AG20443 (cell line): ENCODE results near the gene SRGAP1.

Source experiments
- DNase-seq: peaks from one replicate; pipeline ENCODE4 v3.0.0; 2012; ENCODE audit warnings: low spot score, mixed read lengths

Gene SRGAP1

GRCh38 chr12:63907561-63907960 is 63.1 kb downstream of the SRGAP1 start:
- no peak for DNase-seq

- no peak for DNase-seq
These were observed 65.2 kb downstream of the SRGAP1 start for GRCh38 chr12:63909746-63910145.

GRCh38 chr12:63911341-63911740 is 66.8 kb downstream of the SRGAP1 start:
- DNase-seq: no peak

GRCh38 chr12:63912651-63913050 is 68.2 kb downstream of the SRGAP1 start:
- no peak for DNase-seq

GRCh38 chr12:63913929-63914328 is 69.4 kb downstream of the SRGAP1 start:
- DNase-seq: no peak

- DNase-seq: peak; percentile 65
These were observed 70.8 kb downstream of the SRGAP1 start for GRCh38 chr12:63915105-63915800.

- DNase-seq: no peak
These were observed 72.3 kb downstream of the SRGAP1 start for GRCh38 chr12:63916561-63917476.

GRCh38 chr12:63917477-63917862 is 73.0 kb downstream of the SRGAP1 start:
- no peak for DNase-seq

DNA sequence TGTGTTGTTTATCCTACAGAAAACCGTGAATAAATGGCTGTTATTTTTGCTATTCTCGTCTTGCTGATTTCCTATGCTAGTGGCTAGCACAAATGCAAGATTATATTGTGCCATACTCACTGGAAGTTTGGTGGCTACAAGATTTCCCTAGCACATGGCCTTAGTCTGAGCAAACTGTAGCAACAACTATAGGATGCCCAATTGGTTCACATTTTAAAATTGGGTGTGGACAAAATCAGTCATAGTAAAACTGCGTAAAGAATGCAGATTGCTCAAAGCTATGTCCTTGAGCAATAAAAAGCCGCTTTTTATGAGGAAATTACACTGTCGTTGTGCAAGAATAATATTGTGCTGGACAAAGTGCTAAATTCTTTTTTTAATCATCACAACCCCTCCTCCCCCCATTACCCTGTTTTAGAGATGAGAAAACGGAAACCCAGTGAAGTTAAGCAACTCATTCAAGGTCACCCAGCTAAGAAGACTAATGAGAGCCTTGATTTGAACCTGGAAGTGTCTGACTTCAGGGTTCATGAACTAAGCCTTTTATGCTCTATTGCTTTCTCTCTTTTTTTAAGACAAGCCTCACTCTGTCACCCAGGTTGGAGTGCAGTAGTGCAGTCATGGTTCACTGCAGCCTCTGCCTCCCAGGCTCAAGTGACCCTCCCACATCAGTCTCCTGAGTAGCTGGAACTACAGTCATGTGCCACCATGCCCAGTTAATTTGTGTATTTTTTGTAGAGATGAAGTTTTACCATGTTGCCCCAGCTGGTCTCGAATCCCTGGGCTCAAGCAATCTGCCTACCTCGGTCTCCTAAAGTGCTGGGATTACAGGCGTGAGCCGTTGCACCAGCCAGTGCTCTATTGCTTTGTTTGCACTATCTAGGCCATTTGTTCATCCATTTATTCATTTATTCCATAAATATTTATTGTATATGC is 73.6 kb downstream of the SRGAP1 start:
- peak; percentile 78 for DNase-seq

DNA sequence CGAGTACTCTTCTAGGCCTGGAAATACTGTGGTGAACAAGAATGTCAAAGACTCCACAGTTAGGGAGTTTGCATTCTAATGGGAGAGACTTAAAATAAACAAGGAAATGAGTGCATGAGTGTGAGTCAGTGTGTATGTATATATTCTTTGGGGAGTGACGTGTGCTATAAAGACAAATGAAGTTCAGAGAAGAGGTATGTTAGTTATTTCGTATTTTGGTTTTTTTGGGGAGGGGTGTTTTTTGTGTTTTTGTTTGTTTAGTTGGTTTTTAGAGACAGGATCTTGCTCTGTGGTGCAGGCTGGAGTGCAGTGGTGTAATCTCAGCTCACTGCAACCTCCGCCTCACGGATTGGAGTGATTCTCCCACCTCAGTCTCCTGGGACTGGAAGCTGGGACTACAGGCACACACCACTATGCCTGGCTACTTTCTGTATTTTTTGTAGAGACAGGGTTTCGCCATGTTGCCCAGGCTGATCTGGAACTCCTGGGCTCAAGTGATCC is 74.3 kb downstream of the SRGAP1 start:
- no peak for DNase-seq

- DNase-seq: no peak
These were observed 75.3 kb downstream of the SRGAP1 start for GRCh38 chr12:63919756-63920155.

DNA sequence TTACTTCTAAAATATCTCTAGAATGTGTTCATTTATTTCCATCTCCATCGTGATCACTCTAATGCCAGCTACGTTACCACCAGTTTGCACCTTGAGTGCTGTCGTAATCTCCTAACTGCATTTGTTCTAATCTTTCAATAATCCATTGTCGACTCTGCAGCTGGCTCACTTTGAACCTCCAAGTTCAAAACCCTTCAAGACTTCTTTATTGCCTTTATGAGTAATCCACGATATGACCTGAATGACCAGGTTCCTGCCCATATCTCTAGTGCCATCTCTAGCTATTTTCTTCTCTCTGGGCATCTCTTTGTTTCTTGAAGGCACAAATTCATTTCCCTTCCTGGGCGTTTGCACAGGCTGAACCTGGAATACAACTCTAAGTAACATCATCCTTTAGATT is 76.7 kb downstream of the SRGAP1 start:
- DNase-seq: no peak

DNA sequence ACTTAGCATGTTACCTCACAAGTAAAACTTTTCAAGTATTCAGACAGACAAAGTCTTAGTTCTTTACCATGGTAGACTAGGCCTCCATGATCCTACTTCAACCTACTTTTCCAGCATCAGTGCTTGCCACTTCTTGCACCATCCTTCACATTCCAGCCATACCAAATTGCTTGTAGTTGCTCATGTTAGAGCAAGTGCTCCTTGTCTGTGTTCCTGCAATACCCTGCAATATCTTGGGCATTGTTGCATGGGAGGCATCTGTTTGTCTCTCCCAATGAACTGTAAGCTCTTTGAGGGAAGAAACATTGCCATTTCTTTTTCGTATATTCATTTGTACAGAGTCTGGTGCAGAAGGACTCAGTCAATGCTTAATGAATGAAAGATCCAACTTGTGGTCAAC is 78.0 kb downstream of the SRGAP1 start:
- DNase-seq: peak; percentile 53

- no peak for DNase-seq
These were observed 80.3 kb downstream of the SRGAP1 start for GRCh38 chr12:63924781-63925180.

GRCh38 chr12:63927511-63927910 is 83.0 kb downstream of the SRGAP1 start:
- no peak for DNase-seq

- DNase-seq: no peak
These were observed 83.8 kb downstream of the SRGAP1 start for GRCh38 chr12:63928305-63928704.

GRCh38 chr12:63929426-63929825 is 84.9 kb downstream of the SRGAP1 start:
- DNase-seq: no peak

DNA sequence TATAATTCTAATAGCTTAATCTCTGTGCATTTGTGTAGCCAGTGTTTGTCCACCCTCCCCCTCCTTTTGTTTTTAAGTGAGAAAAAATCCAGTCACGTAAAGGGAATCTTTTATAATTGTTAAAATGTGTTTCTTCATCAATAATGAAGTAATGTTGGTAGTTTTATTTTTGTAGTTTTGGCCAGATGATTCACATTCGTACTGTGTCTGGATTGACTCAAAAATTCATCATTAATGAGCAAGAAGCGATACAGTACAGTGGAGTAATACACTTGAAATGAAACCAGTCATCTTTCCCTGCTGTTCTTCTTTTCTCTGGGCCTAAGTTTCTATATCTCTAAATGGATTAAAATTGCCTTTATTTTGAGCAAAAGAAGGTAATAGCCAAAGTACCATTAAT is 86.5 kb downstream of the SRGAP1 start:
- peak; percentile 49 for DNase-seq

DNA sequence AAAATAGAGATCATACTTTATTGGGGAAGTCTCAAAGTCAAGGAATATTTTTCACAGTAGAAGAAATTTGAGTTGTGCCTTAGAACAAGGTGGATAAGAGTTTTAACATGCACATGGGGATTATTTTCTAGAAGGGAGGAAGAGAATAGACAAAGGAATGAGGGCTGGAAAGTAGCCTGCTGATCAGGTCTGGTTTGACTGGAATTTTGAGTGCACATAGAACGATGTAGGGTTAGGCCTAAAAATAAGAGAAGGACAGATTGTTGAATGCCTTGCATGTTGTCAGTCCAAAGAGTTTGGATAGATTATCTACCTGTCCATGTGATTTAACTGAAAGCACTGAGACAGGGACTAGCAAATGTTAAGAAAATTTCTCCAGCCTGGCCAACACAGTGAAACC is 87.2 kb downstream of the SRGAP1 start:
- no peak for DNase-seq

- DNase-seq: no peak
These were observed 90.4 kb downstream of the SRGAP1 start for GRCh38 chr12:63934936-63935335.

- DNase-seq: no peak
These were observed 90.9 kb downstream of the SRGAP1 start for GRCh38 chr12:63935361-63935760.
